Fibroblast of pulmonary artery (primary cell): ENCODE measurements around the gene LARGE1.

Experiments used
- DNase-seq: peaks from one replicate; pipeline ENCODE4 v3.0.0-alpha.2; 2010; ENCODE audit warnings: low read depth
- H3K4me3 ChIP-seq: replicated peaks from 2 replicates; pipeline ENCODE4 v1.5.1; 2011; ENCODE audit warnings: low read depth, mild to moderate bottlenecking, control low read depth, low read length, moderate library complexity
- CTCF ChIP-seq: IDR thresholded peaks from 2 replicates; pipeline ENCODE4 v1.5.1; 2011; ENCODE audit warnings: mild to moderate bottlenecking, control low read depth, low read length, inconsistent platforms; ENCODE audit errors: missing control alignments

The LARGE1 gene

GRCh38 chr22:33735978-33736377, 184.3 kb downstream of the LARGE1 start:
- H3K4me3 ChIP-seq, result no peak overlapping the region
- DNase-seq, result no peak
- no peak for TF ChIP-seq CTCF

- DNase-seq, result no peak
- no peak overlapping the region for H3K4me3 ChIP-seq
- no peak for TF ChIP-seq CTCF
These were observed 191.4 kb downstream of the LARGE1 start for GRCh38 chr22:33728847-33729246.

- peak; percentile 54 for DNase-seq
- no peak for TF ChIP-seq CTCF
- H3K4me3 ChIP-seq, result no peak overlapping the region
These were observed 194.0 kb downstream of the LARGE1 start for GRCh38 chr22:33726294-33726734.

DNA sequence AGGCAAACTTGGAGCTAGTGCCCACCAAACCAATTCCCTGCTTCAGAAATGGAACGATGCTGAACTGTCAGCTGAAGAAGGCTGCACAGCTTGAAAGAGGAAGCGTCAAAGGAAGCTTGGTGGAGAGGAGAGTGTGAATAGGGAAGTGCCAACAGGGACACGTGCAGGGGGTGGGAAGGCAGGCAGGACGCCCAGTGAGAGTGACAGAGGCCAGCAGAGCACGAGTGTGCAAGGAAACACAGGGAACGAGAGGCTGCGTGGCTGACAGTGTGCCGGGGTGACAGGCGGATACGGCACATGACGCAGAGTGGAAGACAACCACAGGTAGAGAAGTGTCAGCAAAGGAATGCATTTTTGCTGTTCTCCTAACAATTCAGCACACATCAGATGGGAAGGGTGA, 196.4 kb downstream of the LARGE1 start:
- TF ChIP-seq CTCF, result no peak
- DNase-seq, result no peak
- H3K4me3 ChIP-seq, result no peak overlapping the region

- DNase-seq, result no peak
- no peak for TF ChIP-seq CTCF
- H3K4me3 ChIP-seq, result no peak overlapping the region
These were observed 197.5 kb downstream of the LARGE1 start for GRCh38 chr22:33722816-33723215.

- no peak for TF ChIP-seq CTCF
- H3K4me3 ChIP-seq, result no peak overlapping the region
- no peak for DNase-seq
These were observed 200.0 kb downstream of the LARGE1 start for GRCh38 chr22:33720166-33720878.
